ENCODE results near the gene LEP. TPM values are rescaled to one million over a fixed set of nuclear protein-coding genes. Genes with fewer than 3 reads are reported as not detected.
"Not testable (repeated sequence)": the region's sequence is repeated elsewhere in the genome, so short reads cannot be mapped to it uniquely, and the experiment has no call there.

The LEP gene
- total RNA-seq, 1 donor from 2014 or later = 0.12 TPM

GRCh38 chr7:128274884-128275603, 34.0 kb downstream of the LEP start:
- ATAC-seq = no peak

GRCh38 chr7:128275681-128276080, 34.6 kb downstream of the LEP start:
- ATAC-seq = no peak

GRCh38 chr7:128278366-128278765, 37.3 kb downstream of the LEP start:
- no peak for ATAC-seq

GRCh38 chr7:128279124-128279713, 38.1 kb downstream of the LEP start:
- ATAC-seq = no peak

- not testable (repeated sequence) for ATAC-seq
Measured at GRCh38 chr7:128280451-128280850, 39.4 kb downstream of the LEP start.

GRCh38 chr7:128281605-128282380, 40.7 kb downstream of the LEP start:
- ATAC-seq = no peak

- ATAC-seq = no peak
Measured at GRCh38 chr7:128284102-128284501, 43.0 kb downstream of the LEP start.

GRCh38 chr7:128287556-128287955, 46.5 kb downstream of the LEP start:
- no peak for ATAC-seq

GRCh38 chr7:128298004-128298403, 56.9 kb downstream of the LEP start:
- ATAC-seq = not testable (repeated sequence)

GRCh38 chr7:128299109-128299607, 58.1 kb downstream of the LEP start:
- ATAC-seq = no peak

GRCh38 chr7:128302139-128302538, 61.1 kb downstream of the LEP start:
- ATAC-seq = no peak

- ATAC-seq = no peak
Measured at GRCh38 chr7:128303133-128303532, 62.1 kb downstream of the LEP start.

GRCh38 chr7:128303643-128304042, 62.6 kb downstream of the LEP start:
- no peak for ATAC-seq

- peak; percentile 30 for ATAC-seq
Measured at GRCh38 chr7:128304212-128304611, 63.1 kb downstream of the LEP start.

GRCh38 chr7:128307061-128307460, 66.0 kb downstream of the LEP start:
- ATAC-seq = no peak

Other genes starting within 250 kb of the LEP start
- 16.7 TPM for gene LRRC4, start 209.8 kb upstream of the LEP start, total RNA-seq
- gene RBM28, start 102.6 kb downstream of the LEP start, total RNA-seq = 23.3 TPM
- 1.3 TPM for gene PRRT4, start 120.4 kb downstream of the LEP start, total RNA-seq
- 38.5 TPM for gene IMPDH1, start 168.7 kb downstream of the LEP start, total RNA-seq
- gene HILPDA, start 214.6 kb downstream of the LEP start, total RNA-seq = 157 TPM
- 18.4 TPM for gene METTL2B, start 235.5 kb downstream of the LEP start, total RNA-seq